MG63 (cell line): Measurements from ENCODE around the gene SZT2. TPM values are rescaled to one million over a fixed set of nuclear protein-coding genes. Genes with fewer than 3 reads are reported as not detected.

Source experiments
- DNase-seq: peaks from one replicate; pipeline ENCODE4 v3.0.0-alpha.2; 2020
- H3K27me3 ChIP-seq: fragments of 250-450 bp; sonication (Bioruptor Pico); 2 replicates; pipeline ENCODE4 v1.5.1; 2020; ENCODE audit warnings: mild to moderate bottlenecking, moderate library complexity
- H3K36me3 ChIP-seq: fragments of 250-450 bp; sonication (Bioruptor Pico); 2 replicates; pipeline ENCODE4 v1.5.1; 2020; ENCODE audit warnings: mild to moderate bottlenecking, moderate library complexity
- H3K4me3 ChIP-seq: fragments of 250-450 bp; sonication (Bioruptor Pico); 2 replicates; pipeline ENCODE4 v1.5.1; 2020; ENCODE audit warnings: mild to moderate bottlenecking, moderate library complexity
- H3K9me3 ChIP-seq: fragments of 250-450 bp; sonication (Bioruptor Pico); 2 replicates; pipeline ENCODE4 v1.5.1; 2020; ENCODE audit warnings: mild to moderate bottlenecking, moderate library complexity
- total RNA-seq: library from RNA; depleted of rRNA; stranded (reverse); fragments of >200 nt; shearing (Covaris generic); gene quantifications from 2 replicates; pipeline ENCODE4 v1.2.3, GENCODE V29; 2014; ENCODE audit warnings: low replicate concordance; rRNA removed

Gene SZT2
- 2.5 and 4.9 TPM in 2 replicates for total RNA-seq

DNA sequence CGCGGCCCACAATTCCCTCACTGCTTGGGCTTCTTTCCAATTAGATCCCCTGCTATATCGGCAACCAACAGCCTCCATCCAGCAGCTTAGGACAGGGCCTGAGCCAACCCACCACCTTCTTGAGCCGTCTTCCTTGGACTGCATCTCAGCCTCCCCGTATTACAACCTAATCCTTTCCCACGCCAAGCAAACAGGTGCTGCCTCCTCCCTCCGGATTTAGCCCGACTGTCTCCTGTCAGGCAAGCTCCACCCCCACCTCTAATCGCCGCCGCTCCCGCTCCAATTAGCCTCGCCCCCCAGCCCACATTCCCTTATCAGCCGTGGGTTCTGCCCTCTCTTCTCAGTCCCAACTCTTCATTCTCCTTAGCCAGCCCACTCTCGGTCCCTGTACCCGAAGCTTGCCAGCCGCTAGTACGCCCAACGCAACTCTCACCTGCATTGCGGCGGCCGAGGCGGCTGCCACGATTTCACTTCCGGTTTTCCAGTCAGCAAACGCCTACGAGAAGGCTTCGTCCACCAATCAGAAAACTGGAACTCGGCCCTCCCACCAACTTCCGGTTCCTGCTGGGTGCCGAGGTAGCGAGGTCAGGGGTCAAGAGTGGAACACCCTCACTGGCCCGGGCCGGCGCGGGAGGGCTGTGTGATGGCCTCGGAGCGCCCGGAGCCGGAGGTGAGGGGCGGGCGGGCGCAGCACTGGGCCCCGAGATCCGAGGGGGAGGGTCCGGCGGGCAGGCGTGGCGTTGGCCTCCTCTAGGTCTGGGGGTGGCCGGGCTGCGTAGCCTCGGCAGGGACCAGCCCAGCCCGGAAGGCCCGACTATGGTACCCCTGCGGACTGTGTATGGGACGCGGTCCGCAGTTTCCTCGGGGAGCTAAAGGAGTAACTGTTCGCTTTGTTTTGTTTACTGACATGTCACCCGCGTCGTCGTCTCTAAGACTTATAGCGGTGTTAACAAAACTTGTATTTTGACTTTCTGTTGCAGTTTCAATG lies at the start of gene SZT2, which contains the start of gene MED8:
Gene SZT2, plus strand, starts transcription at position 574 of the 988 bp plus-strand sequence. Its CDS starts 70 bp downstream, at position 644.
Gene MED8, minus strand, starts transcription at position 475 of the 988 bp plus-strand sequence. Its CDS starts 36 bp downstream, at position 439.
- peak within 1 kb of the TSS; percentile 85 for H3K4me3 ChIP-seq
- peak; percentile 94 for DNase-seq
- H3K9me3 ChIP-seq, result no peaks in the 10 kb centered on the region
- no peaks in the 10 kb centered on the region for H3K27me3 ChIP-seq
- peaks cover 40% of the 10 kb centered on the region for H3K36me3 ChIP-seq

DNA sequence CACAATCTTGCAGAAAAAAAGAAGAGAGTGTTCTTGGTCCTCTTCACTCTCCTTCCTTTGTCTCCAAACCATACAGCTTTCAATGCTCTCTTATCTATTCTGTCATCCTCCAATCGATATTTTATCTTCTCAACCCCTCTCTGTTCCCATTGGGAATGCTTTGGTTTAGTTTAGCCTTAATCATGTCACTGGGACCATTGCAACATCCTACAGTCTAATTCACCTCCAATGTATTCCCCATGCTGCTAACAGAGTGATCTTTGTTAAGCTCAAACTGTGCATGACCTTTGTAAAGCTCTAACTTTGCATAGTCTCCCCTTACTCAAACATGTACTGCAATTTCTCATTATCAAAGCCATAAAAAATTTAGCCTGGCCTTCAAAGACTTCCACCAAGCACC lies 49.1 kb upstream of the SZT2 start:
- no peak overlapping the region for H3K4me3 ChIP-seq
- H3K27me3 ChIP-seq, result no peaks in the 10 kb centered on the region
- no peak for DNase-seq
- no peaks in the 10 kb centered on the region for H3K36me3 ChIP-seq
- no peaks in the 10 kb centered on the region for H3K9me3 ChIP-seq

DNA sequence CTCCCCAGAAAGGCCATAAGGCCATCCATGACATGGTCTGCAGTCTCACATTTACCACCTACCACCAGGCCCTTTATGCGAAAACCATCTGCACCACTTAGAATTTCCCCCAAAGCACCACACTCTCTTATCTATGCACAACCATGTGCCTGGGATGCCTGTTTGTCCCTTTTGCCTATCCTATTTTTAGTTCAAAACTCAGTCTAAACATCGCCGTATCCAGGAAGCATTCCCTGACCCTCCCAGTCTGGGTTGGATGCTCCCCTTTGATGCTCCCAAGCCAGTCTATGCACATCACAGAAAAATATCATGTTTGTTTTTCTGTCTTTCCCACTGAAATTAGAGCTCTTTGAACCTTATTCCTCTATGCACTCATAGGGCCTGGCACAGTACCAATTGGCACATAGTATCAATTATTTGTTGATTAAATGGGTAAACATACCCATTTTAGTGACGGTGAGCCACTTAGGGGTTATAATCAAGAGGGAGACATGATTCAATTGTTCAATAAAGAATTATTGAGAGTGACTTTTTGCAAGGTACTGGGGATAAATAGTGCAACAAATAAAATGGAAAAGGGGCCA lies 45.3 kb upstream of the SZT2 start:
- Histone ChIP-seq H3K9me3 (no peaks in the 10 kb centered on the region), H3K4me3 (no peak overlapping the region), H3K36me3 (no peaks in the 10 kb centered on the region), H3K27me3 (no peaks in the 10 kb centered on the region)
- DNase-seq, result no peak

DNA sequence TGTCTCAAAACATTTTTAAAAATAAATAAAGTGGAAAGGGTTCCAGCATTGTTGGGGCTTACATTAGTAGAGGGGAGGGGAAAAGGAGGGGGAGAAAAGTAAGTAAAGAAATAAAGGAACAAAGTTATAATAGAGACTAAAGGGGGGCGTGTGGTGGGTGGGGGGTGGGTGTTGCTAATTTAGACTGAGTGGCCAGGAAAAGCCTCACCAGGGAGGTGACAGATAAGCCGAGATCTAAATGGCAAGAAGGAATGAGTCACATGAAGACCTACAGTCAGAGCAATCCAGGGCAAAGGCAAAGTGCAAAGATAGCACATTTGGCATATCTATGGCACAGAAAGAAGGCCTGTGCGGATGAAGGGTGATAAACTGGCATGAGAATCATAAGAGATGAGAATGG lies 44.6 kb upstream of the SZT2 start:
- Histone ChIP-seq H3K9me3 (no peaks in the 10 kb centered on the region), H3K27me3 (no peaks in the 10 kb centered on the region), H3K36me3 (no peaks in the 10 kb centered on the region), H3K4me3 (no peak overlapping the region)
- no peak for DNase-seq

DNA sequence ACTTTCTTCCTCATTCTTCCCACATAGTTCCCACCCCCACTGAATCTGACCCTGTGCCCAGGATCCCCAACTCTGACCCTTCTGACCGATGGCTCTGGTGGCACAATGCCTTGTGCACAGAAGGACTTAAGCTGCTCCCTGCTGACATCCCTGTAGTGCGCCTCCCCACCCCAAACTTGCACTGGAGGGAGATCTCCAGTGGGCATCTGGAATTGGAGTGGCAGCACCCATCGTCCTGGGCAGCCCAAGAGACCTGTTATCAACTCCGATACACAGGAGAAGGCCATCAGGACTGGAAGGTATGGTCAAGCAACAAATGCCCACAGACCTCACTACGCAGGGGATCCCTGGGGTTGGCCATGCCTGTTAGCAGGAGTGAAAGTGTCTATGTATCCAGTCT lies 43.1 kb upstream of the SZT2 start:
- H3K9me3 ChIP-seq, result no peaks in the 10 kb centered on the region
- DNase-seq, result no peak
- H3K36me3 ChIP-seq, result no peaks in the 10 kb centered on the region
- no peaks in the 10 kb centered on the region for H3K27me3 ChIP-seq
- H3K4me3 ChIP-seq, result no peak overlapping the region

DNA sequence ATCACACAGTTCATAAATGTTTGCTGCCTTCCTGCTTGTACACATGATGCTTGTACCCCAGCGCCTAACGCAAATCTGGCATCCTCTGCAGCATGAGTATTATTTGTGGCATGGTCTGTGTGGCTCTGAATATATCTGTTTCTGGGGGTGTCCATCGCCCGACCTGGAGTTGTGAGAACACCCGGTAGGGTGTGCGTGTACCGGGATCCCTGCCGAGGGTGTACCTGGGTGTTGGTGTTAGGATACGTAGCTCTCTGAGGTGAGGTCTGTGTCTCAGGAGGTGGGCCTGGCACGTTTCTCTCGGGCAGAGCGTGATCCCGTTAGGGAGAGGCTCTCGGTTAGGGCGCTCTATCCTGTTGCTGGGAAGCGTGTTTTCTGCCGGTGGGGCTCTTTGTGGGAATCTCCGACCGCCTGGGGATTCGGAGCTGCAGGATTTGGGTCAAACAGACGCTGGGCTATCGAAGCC lies 41.3 kb upstream of the SZT2 start:
- Histone ChIP-seq H3K27me3 (no peaks in the 10 kb centered on the region), H3K9me3 (no peaks in the 10 kb centered on the region), H3K36me3 (no peaks in the 10 kb centered on the region), H3K4me3 (peak overlapping the region; percentile 37)
- DNase-seq, result no peak

DNA sequence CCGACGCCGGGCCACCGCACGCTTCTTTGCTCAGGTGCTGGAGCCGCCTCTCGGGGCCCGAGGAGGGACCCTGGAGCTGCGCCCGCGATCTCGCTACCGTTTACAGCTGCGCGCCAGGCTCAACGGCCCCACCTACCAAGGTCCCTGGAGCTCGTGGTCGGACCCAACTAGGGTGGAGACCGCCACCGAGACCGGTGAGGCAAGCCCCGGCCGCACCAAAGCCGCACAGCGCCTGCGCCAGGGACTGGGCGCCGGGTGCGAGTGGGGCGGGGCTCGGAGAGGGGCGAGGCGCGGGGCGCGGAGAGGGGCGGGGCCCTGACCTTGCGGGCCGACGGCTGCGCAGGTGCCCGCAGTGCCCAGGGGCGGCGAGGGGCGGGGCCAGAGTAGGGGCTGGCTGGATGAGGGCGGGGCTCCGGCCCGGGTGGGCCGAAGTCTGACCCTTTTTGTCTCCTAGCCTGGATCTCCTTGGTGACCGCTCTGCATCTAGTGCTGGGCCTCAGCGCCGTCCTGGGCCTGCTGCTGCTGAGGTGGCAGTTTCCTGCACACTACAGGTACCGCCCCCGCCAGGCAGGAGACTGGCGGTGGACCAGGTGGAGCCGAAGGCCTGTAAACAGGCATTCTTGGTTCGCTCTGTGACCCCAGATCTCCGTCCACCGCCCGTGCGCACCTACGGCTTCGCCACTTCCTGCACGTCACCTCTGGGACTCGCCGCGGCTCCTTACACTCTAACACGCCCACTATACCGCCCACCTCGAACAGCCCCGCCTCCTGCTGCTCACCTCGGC lies 40.7 kb upstream of the SZT2 start:
- Histone ChIP-seq H3K9me3 (no peaks in the 10 kb centered on the region), H3K36me3 (no peaks in the 10 kb centered on the region), H3K4me3 (peak overlapping the region; percentile 37), H3K27me3 (no peaks in the 10 kb centered on the region)
- DNase-seq, result peak; percentile 46

DNA sequence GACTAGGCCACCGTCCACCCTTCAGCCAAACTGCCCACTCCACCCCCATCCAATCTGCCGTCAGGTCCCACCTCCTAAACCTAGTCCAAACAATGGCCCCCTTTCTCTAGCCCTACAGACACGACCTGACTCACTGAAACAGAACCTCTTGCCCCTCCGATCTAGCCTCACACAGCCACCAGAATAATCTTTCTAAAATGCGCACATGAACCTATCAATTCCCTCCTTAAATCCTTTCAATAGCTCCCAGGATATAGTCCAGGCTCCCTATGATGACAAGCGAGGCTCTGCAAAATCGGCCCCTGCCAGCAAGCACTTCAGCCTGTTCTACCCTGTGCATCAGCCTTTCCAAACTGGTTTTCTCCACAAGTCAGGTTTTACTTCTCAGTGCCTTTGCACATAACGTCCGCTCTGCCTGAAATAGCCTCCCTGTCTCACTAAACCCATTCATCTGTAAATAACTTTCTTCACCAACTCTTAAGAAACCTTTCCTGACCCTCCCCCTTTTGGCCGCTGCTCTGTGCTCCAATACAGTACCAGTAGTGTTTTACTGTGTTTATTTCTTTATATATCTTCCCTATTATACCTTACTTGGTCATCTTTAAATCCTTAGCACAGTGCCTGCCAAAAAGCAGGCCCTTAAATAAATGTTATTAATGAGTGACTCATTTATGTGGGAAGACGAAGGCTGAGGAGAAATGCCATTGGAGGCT lies 39.9 kb upstream of the SZT2 start:
- Histone ChIP-seq H3K4me3 (no peak overlapping the region), H3K27me3 (no peaks in the 10 kb centered on the region), H3K36me3 (no peaks in the 10 kb centered on the region), H3K9me3 (no peaks in the 10 kb centered on the region)
- DNase-seq, result peak; percentile 77

DNA sequence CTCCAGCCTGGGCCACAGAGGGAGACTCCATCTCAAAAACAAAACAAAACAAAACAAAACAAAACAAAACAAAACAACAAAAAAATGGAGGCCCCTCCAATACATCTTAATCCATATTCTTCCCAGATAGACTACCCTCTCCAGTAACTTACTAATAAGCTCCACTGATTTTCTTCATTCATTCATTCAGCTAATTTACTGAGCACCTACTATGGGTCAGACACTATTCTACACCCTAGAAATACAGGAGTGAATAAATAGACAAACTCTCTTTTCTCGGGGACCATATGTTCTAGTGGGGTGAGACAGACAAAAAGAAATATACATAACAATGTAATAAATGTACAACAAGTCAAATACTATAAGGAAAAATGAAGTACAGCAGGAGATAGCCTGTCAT lies 38.7 kb upstream of the SZT2 start:
- DNase-seq, result no peak
- H3K27me3 ChIP-seq, result no peaks in the 10 kb centered on the region
- H3K4me3 ChIP-seq, result no peak overlapping the region
- H3K36me3 ChIP-seq, result no peaks in the 10 kb centered on the region
- H3K9me3 ChIP-seq, result no peaks in the 10 kb centered on the region

DNA sequence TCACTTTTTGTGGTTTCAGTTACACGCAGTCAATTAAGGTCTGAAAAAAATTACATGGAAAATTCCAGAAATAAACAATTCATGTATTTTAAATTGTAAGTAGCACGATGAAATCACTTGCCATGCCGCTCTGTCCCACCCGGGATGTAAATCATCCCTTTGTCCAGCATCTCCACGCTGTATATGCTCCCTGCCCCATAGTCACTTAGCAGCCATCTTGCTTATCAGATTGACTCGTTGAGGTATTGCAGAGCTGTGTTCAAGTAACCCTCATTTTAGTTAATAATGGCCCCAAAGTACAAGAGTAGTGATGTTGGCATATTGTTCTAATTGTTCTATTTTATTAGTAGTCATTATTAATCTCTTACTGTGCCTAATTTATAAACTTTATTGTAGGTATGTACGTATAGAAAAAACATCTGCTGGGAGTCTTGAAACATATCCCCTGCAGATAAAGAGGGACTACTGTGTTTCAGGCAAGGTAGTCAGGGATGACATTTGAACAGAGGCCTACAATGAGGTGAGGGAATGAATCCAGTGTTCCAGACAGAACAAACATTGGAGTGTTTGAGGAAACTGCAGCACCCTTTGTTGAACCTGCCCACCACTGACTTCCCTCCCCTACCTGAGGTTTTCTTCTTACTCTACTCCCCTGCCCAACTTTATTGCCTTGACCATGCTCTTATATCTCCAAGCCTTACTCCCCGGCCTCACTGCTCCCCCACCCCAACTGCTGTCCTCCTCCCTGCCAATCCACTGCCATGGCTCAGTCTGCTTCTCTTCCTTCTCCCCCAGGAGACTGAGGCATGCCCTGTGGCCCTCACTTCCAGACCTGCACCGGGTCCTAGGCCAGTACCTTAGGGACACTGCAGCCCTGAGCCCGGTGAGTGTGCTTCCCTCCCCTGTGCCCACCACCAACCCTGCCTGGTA lies 38.0 kb upstream of the SZT2 start:
- no peaks in the 10 kb centered on the region for H3K36me3 ChIP-seq
- no peak for DNase-seq
- no peaks in the 10 kb centered on the region for H3K9me3 ChIP-seq
- no peak overlapping the region for H3K4me3 ChIP-seq
- H3K27me3 ChIP-seq, result no peaks in the 10 kb centered on the region

DNA sequence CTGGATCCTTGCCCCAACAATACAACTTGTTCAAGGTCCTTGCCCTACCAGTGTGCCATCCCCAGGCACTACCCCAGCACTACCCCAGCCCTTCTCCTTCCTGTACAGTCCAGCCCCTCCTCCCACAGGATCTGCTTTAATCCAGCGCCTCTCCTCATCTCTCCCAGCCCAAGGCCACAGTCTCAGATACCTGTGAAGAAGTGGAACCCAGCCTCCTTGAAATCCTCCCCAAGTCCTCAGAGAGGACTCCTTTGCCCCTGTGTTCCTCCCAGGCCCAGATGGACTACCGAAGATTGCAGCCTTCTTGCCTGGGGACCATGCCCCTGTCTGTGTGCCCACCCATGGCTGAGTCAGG lies 37.4 kb upstream of the SZT2 start:
- Histone ChIP-seq H3K4me3 (no peak overlapping the region), H3K9me3 (no peaks in the 10 kb centered on the region), H3K27me3 (no peaks in the 10 kb centered on the region), H3K36me3 (peaks cover 5% of the 10 kb centered on the region; the same call in 1 of the 2 replicates)
- DNase-seq, result no peak

DNA sequence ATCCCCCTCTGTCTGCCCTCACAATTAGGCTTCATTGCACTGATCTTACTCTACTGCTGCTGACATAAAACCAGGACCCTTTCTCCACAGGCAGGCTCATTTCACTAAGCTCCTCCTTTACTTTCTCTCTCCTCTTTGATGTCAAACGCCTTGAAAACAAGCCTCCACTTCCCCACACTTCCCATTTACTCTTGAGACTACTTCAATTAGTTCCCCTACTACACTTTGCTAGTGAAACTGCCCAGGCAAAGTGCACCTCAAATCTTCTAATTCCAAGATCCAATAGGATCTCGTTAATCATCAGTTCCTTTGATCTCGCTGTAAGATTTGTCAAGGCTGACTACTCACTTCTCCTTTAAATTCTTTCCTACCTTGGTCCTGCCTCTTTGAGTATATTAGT lies 36.8 kb upstream of the SZT2 start:
- H3K9me3 ChIP-seq, result no peaks in the 10 kb centered on the region
- H3K27me3 ChIP-seq, result no peaks in the 10 kb centered on the region
- no peak for DNase-seq

DNA sequence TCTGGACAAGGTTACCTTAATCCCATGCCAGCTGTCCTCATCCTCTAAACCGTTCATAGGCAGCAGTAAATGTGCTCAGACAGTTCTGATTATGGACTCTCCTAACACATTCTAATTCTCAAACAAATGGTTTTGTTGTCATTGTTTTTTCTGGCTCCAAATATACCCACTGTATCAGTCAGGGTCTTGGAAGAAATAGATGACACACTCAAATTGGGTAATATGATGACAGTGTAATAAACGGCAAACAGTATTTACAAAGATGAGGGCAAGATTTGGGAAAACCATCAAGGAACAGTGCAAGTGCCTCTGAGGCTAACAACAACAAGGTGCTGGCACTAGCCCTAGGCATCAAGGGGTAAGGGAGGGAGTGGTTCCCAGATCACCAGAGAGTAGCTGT lies 35.2 kb upstream of the SZT2 start:
- peak; percentile 58 for DNase-seq
- Histone ChIP-seq H3K4me3 (no peak overlapping the region), H3K9me3 (no peaks in the 10 kb centered on the region), H3K27me3 (no peaks in the 10 kb centered on the region), H3K36me3 (peaks cover 10% of the 10 kb centered on the region)

More for the DNA sequence above, 36.8 kb upstream of the SZT2 start:
- H3K36me3 ChIP-seq, result peaks cover 5% of the 10 kb centered on the region; the same call in 1 of the 2 replicates
- no peak overlapping the region for H3K4me3 ChIP-seq

DNA sequence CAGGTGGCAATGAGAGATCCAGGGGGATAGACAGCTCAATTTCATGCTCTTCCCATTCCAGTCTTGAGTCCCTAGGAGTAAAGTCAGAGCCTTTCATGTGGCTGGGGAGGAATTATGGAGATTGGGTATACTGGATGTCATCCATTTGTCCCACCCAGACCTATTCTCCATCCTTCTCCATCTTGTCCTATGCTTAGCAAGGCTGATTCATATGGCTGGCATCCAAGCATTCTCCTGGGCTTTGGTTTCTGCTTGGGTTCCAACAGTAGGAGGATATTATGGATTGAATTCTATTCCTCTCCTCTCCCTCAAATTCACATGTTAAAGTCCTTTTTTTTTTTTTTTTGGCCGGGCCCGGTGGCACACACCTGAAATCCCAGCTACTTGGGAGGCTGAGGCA lies 34.8 kb upstream of the SZT2 start:
- peaks cover 15% of the 10 kb centered on the region for H3K36me3 ChIP-seq
- peak; percentile 69 for DNase-seq
- no peak overlapping the region for H3K4me3 ChIP-seq
- H3K9me3 ChIP-seq, result no peaks in the 10 kb centered on the region
- H3K27me3 ChIP-seq, result no peaks in the 10 kb centered on the region

DNA sequence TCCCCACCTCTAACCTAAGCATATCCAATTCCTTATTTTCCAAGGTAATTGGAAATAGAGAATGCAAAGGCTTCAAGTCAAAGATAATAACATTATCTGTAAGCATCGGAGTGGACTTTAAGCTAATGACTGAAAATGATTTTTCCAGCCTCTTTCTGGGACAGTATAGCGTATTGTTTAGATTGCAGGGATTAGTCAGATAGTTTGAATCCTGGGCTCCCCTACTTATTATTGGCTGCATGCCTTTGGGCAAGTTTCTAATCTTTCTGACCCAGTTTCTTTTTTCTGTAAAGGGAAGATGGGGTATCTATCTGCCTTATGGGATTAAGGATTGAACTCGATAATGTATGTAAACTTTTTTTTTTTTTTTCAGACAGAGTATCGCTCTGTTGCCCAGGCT lies 32.4 kb upstream of the SZT2 start:
- Histone ChIP-seq H3K27me3 (no peaks in the 10 kb centered on the region), H3K4me3 (no peak overlapping the region), H3K9me3 (no peaks in the 10 kb centered on the region), H3K36me3 (peaks cover 38% of the 10 kb centered on the region)
- DNase-seq, result no peak
